ENCODE measurements around the gene PRKN.

- TF ChIP-seq CTCF (IDR thresholded peaks at IDR 0.05): no peak
- TF ChIP-seq POLR2A (IDR thresholded peaks at IDR 0.05): no peak
- no peak for TF ChIP-seq POLR2AphosphoS5 (IDR thresholded peaks at IDR 0.05)
These were observed 1367.0 kb downstream of the PRKN start for GRCh38 chr6:161360520-161360919.
